Measurements from ENCODE around the gene ASPN.
"Not testable (repeated sequence)": the region's sequence is repeated elsewhere in the genome, so short reads cannot be mapped to it uniquely, and the experiment has no call there.

ASPN gene

GRCh38 chr9:92426501-92427145 lies 55.7 kb downstream of the ASPN start:
- TF ChIP-seq, protein P1, sequence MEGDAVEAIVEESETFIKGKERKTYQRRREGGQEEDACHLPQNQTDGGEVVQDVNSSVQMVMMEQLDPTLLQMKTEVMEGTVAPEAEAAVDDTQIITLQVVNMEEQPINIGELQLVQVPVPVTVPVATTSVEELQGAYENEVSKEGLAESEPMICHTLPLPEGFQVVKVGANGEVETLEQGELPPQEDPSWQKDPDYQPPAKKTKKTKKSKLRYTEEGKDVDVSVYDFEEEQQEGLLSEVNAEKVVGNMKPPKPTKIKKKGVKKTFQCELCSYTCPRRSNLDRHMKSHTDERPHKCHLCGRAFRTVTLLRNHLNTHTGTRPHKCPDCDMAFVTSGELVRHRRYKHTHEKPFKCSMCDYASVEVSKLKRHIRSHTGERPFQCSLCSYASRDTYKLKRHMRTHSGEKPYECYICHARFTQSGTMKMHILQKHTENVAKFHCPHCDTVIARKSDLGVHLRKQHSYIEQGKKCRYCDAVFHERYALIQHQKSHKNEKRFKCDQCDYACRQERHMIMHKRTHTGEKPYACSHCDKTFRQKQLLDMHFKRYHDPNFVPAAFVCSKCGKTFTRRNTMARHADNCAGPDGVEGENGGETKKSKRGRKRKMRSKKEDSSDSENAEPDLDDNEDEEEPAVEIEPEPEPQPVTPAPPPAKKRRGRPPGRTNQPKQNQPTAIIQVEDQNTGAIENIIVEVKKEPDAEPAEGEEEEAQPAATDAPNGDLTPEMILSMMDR (IDR thresholded peaks at IDR 0.05; ENCODE audit: insufficient read depth, low read depth, low read length, missing control alignments), result no peak
- H3K4me3 ChIP-seq (ENCODE audit: low read depth, low read length), result no peak overlapping the region
- no peak for DNase-seq (ENCODE audit: low read depth)

DNA sequence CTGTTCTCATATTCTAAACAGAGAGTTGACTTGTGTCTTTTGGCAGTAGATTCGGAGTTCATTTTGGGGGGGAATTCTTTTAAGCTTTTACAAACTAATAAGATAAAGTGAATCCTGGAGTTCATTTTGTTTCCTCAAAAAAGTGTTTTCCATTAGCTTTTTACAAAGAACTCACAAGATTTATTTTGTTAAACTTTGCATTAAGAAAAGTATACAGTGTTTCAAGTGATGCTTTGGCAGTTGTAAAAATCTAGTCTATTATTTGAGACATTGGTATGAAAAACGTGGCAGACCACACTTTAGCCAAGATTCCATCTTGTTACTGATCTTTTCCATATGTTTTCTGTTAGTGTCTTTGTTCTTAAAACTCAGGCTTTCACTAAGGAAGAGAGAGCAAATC lies 56.8 kb downstream of the ASPN start:
- TF ChIP-seq, protein P1 (IDR thresholded peaks at IDR 0.05; ENCODE audit: insufficient read depth, low read depth, low read length, missing control alignments), result no peak
- no peak for DNase-seq (ENCODE audit: low read depth)
- no peak overlapping the region for H3K4me3 ChIP-seq (ENCODE audit: low read depth, low read length)

DNA sequence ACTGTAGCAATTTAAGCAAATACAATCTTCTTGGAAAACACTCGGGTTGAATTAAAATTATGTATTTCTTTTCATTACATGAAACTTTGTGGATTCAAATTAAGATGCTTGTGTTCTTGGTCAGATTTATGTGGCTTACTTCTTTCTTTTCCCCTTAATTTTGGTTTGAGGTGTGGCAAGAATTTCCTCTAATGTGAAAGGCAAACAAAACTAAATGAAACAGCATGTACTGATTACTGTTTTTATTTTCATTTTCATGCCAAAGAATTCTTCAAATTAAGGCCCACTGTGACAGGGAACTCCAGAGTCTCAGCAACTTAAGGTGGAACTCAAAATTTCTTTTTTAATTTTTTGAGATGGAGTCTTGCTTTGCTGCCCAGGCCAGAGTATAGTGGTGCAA lies 58.0 kb downstream of the ASPN start, which contains the start of gene OMD:
Gene OMD (minus strand): TSS at position 132 of the 400 bp plus-strand sequence. CDS start 6,913 bp downstream, outside the sequence.
- no peak for DNase-seq (ENCODE audit: low read depth)
- H3K4me3 ChIP-seq (ENCODE audit: low read depth, low read length), result no peak within 1 kb of the TSS
- TF ChIP-seq, protein P1 (IDR thresholded peaks at IDR 0.05; ENCODE audit: insufficient read depth, low read depth, low read length, missing control alignments), result no peak

DNA sequence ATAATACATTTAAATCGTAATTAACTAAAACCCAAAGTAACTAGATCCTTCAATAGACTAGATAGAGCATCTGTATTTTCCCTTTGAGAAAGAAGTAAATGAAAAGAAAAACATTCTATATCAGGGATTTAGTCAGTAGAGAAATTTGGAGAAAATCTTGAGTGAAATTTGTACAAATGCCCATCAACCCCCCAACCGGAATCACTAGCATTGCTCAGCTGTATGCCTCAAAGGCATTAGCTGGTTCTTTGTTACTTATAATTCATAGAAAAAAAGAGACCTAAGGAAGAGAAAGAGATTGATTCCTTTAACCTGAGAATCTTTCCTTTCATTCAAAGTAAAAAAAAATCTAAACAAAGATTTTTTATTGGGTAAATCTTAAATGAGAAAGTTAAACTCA lies 58.7 kb downstream of the ASPN start:
- no peak for DNase-seq (ENCODE audit: low read depth)
- H3K4me3 ChIP-seq (ENCODE audit: low read depth, low read length), result no peak overlapping the region
- TF ChIP-seq, protein P1 (IDR thresholded peaks at IDR 0.05; ENCODE audit: insufficient read depth, low read depth, low read length, missing control alignments), result no peak

DNA sequence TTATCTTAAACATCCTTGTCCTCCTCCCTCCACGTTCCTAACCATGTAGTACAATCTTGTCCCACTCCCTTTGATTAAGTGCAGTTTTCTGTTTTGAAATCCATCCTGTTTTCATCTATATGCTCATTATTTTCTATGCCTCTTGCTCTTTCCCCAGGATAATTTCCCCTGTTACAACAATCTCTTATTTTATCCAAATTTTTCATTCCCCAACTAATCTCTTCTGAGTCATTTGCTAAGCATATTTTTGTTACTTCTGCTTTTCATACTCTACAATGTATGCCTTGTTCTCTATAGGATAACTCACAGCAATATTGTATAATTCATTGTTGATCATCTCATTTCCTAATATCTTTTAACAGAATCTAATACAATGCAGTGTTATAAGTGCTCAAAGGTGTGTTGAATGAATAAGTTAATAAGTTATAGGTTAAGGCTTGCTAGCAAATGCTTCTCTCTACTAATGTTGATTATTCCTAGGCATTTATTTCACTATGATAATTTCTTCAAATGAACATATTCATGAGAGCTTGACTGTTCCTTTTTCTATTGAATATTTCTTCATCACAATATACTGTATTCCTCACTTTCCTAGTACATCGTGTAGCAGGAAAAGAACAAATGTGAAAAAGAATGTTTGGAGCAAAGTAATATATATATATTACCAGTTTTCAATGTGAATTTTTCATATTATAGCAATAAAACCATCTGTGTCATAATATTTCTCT lies 59.5 kb downstream of the ASPN start:
- no peak for DNase-seq (ENCODE audit: low read depth)
- H3K4me3 ChIP-seq (ENCODE audit: low read depth, low read length), result no peak overlapping the region
- TF ChIP-seq, protein P1 (IDR thresholded peaks at IDR 0.05; ENCODE audit: insufficient read depth, low read depth, low read length, missing control alignments), result no peak

DNA sequence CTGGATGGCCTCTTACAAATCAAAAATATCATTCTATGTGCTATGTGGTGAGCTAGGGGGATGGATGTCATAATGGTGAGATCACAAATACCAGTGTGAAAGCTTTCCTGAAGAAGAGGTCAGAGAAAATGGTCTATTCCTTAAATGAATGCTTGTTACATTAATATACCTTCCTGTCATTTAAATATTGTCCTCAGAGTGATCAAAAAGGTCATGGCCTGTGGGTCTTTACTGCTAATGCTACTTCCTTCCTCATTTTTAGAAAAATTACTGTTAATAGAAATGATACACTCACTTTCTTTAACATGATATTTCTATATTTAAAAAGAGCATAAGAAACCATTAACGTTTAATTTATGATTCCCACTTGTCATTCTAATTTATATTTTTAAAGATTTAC lies 67.7 kb downstream of the ASPN start:
- no peak for DNase-seq (ENCODE audit: low read depth)
- H3K4me3 ChIP-seq (ENCODE audit: low read depth, low read length), result no peak overlapping the region
- TF ChIP-seq, protein P1 (IDR thresholded peaks at IDR 0.05; ENCODE audit: insufficient read depth, low read depth, low read length, missing control alignments), result no peak

GRCh38 chr9:92411157-92411556 lies 71.1 kb downstream of the ASPN start:
- H3K4me3 ChIP-seq (ENCODE audit: low read depth, low read length); DNase-seq (ENCODE audit: low read depth): not testable (repeated sequence)

All from GM12865 (cell line).